Liver (tissue), 9 donors: ENCODE results near the gene CYB5RL. TPM values are rescaled to one million over a fixed set of nuclear protein-coding genes. Genes with fewer than 3 reads are reported as not detected.
A peak's percentile ranks its signal among the peaks of the same experiment; 100 is the strongest.

Source experiments
- DNase-seq: peaks from one replicate; pipeline ENCODE4 v3.0.0-alpha.2; 2017; ENCODE audit warnings: low spot score
- H3K27ac ChIP-seq, 2 donors: one replicate each; pipeline ENCODE4 v1.7.0; 2013; ENCODE audit warnings: inconsistent platforms in 2 of 2, low read length in 2 of 2, control low read depth in 1 of 2, low read depth in 1 of 2, mild to moderate bottlenecking in 1 of 2
- H3K27me3 ChIP-seq, 4 donors: one replicate each; pipeline versions ENCODE4 v1.6.1 to v1.7.0; 2013; ENCODE audit warnings: low read length in 3 of 4, inconsistent platforms in 1 of 4, mild to moderate bottlenecking in 1 of 4, moderate library complexity in 1 of 4; ENCODE audit not compliant: control insufficient read depth in 4 of 4, insufficient read depth in 4 of 4
- H3K36me3 ChIP-seq, 4 donors: one replicate each; pipeline versions ENCODE4 v1.6.1 to v1.7.0; 2013; ENCODE audit warnings: low read length in 3 of 4, mild to moderate bottlenecking in 3 of 4, low read depth in 1 of 4, moderate library complexity in 1 of 4; ENCODE audit not compliant: control insufficient read depth in 4 of 4, insufficient read depth in 3 of 4
- H3K4me1 ChIP-seq, 4 donors: one replicate each; pipeline versions ENCODE4 v1.6.1 to v1.7.0; 2013; ENCODE audit warnings: low read length in 3 of 4, mild to moderate bottlenecking in 3 of 4, moderate library complexity in 1 of 4; ENCODE audit not compliant: control insufficient read depth in 4 of 4, insufficient read depth in 4 of 4
- H3K4me3 ChIP-seq, 3 donors: one replicate each; pipeline versions ENCODE4 v1.6.1 to v1.7.0; 2013; ENCODE audit warnings: low read length in 3 of 3, control low read depth in 1 of 3, low read depth in 1 of 3, mild to moderate bottlenecking in 1 of 3
- H3K9ac ChIP-seq, 2 donors: one replicate each; pipeline ENCODE4 v1.7.0; 2013; ENCODE audit warnings: low read length in 2 of 2, mild to moderate bottlenecking in 2 of 2, moderate library complexity in 2 of 2, control low read depth in 1 of 2, low read depth in 1 of 2
- H3K9me3 ChIP-seq, 4 donors: one replicate each; pipeline versions ENCODE4 v1.6.1 to v1.7.0; 2013; ENCODE audit warnings: low read length in 3 of 4; ENCODE audit not compliant: control insufficient read depth in 4 of 4
- FOXA1 ChIP-seq: IDR thresholded peaks from 2 replicates; pipeline ENCODE4 v1.6.1; 2016; ENCODE audit warnings: antibody characterized with exemption
- FOXA2 ChIP-seq: IDR thresholded peaks from 2 replicates; pipeline ENCODE4 v1.6.1; 2016; ENCODE audit warnings: antibody characterized with exemption
- GABPA ChIP-seq, 2 donors: IDR thresholded peaks in 1 of 2; conservative IDR thresholded peaks in 1 of 2; 2 replicates each; pipeline ENCODE4 v1.6.1; 2016; ENCODE audit warnings: antibody characterized with exemption in 2 of 2, mild to moderate bottlenecking in 1 of 2, moderate library complexity in 1 of 2
- HNF4G ChIP-seq: IDR thresholded peaks from 2 replicates; pipeline ENCODE4 v1.6.1; 2016; ENCODE audit warnings: antibody characterized with exemption
- JUND ChIP-seq, 2 donors: IDR thresholded peaks; 2 replicates each; pipeline ENCODE4 v1.6.1; 2016; ENCODE audit warnings: antibody characterized with exemption in 2 of 2
- NR2F2 ChIP-seq: IDR thresholded peaks from 2 replicates; pipeline ENCODE4 v1.6.1; 2016; ENCODE audit warnings: antibody characterized with exemption
- RXRA ChIP-seq, 2 donors: IDR thresholded peaks; 2 replicates each; pipeline ENCODE4 v1.6.1; 2017 to 2018; ENCODE audit warnings: antibody characterized with exemption in 2 of 2, mild to moderate bottlenecking in 1 of 2
- SP1 ChIP-seq: IDR thresholded peaks from 2 replicates; pipeline ENCODE4 v1.6.1; 2018; ENCODE audit warnings: antibody characterized with exemption, mild to moderate bottlenecking
- YY1 ChIP-seq: IDR thresholded peaks from 2 replicates; pipeline ENCODE4 v1.6.1; 2016; ENCODE audit warnings: antibody characterized with exemption, mild to moderate bottlenecking
- WGBS: extraction: QIAGEN DNeasy Blood & Tissue Kit; methylation state at CpG from one replicate; pipeline ENCODE4 v1.1.7; 2013; 5-methylcytosine and 5-hydroxymethylcytosine counted together
- polyA plus RNA-seq, 2 donors: library from polyadenylated mRNA; stranded (reverse) in 1 of 2; unstranded in 1 of 2; fragments of 200-250 nt in 1 of 2; fragments of >200 nt in 1 of 2; fragmentation: Nextera tagmentation in 1 of 2; extraction: Ambion mirVana in 1 of 2; gene quantifications; one replicate each; pipeline versions ENCODE4 v1.2.1 to v1.2.3, GENCODE V29; 2013 to 2015
- total RNA-seq, 2 donors: library from RNA; depleted of rRNA; stranded (reverse); fragments of >200 nt; gene quantifications; one replicate each; pipeline ENCODE4 v1.2.3, GENCODE V29; 2014
- TF ChIP-seq, protein P1 (sequence below): IDR thresholded peaks from 2 replicates; pipeline ENCODE4 v1.6.1; 2016; ENCODE audit warnings: antibody characterized with exemption
- TF ChIP-seq, protein P2 (sequence below): fragments of 150-350 bp; IDR thresholded peaks from 2 replicates; pipeline ENCODE4 v1.5.1; 2017; ENCODE audit warnings: improper control_type of control experiment, low read depth, low read length; ENCODE audit not compliant: missing input control
- TF ChIP-seq, protein P3 (sequence below): IDR thresholded peaks from 2 replicates; pipeline ENCODE4 v1.6.1; 2016; ENCODE audit warnings: antibody characterized with exemption
- donor health status: healthy.
- donor health status: healthy.
- donor health status: healthy.
- donor health status: healthy.
- donor health status: healthy.

CYB5RL gene
- total and polyA plus RNA-seq, 4 donors, result 1.5 to 4.5 (median 2.5) TPM

DNA sequence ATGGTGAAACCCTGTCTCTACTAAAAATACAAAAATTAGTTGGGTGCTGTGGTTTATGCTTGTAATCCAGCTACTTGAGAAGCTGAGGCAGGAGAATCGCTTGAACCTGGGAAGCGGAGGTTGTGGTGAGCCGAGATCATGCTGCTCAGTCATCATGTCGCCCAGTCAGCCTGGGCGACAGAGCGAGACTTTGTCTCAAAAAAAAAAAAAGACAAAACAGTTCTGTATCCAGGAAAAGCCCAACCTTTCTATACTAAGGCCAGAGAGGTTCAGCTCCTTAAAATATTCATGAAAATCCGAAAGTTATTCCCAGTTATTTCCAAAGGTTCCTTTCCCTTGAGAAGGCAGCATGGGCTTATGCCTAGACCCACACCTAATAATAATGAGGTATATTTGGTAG, 4.4 kb upstream of the CYB5RL start (continued):
- TF ChIP-seq HNF4G, result no peak
- no peak for TF ChIP-seq FOXA2
- TF ChIP-seq, protein P1, sequence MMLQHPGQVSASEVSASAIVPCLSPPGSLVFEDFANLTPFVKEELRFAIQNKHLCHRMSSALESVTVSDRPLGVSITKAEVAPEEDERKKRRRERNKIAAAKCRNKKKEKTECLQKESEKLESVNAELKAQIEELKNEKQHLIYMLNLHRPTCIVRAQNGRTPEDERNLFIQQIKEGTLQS, result no peak

DNA sequence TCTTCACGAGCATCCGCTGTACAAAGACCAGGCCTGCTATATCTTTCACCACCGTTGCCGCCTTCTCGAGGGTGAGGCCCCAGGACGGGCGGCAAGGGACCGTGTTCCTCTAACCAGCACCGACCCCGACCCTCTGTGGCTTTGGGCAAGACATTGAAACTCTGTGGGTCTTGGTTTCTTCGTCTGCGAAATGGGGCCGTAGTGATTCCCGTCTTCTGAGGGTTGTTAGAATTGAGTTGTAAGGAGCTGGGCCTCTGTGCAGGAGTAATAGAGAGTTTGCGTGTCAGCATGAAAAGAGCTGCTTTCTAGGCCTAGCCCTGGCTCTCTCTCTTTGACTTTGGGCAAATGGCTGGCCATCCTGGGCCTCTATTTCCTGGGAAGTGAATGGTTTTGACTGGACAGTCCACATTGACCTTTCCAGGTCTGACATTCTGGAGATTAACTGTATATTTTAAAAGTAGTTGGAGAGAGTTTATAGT, 728 bp upstream of the CYB5RL start:
- peaks cover 0 to 39% (median 32%) of the 10 kb centered on the region in 4 donors for H3K4me1 ChIP-seq
- peak overlapping the region; percentile 69 to 85 for H3K9ac ChIP-seq
- no peak for DNase-seq
- TF ChIP-seq, protein P1, result no peak
- TF ChIP-seq, protein P2, sequence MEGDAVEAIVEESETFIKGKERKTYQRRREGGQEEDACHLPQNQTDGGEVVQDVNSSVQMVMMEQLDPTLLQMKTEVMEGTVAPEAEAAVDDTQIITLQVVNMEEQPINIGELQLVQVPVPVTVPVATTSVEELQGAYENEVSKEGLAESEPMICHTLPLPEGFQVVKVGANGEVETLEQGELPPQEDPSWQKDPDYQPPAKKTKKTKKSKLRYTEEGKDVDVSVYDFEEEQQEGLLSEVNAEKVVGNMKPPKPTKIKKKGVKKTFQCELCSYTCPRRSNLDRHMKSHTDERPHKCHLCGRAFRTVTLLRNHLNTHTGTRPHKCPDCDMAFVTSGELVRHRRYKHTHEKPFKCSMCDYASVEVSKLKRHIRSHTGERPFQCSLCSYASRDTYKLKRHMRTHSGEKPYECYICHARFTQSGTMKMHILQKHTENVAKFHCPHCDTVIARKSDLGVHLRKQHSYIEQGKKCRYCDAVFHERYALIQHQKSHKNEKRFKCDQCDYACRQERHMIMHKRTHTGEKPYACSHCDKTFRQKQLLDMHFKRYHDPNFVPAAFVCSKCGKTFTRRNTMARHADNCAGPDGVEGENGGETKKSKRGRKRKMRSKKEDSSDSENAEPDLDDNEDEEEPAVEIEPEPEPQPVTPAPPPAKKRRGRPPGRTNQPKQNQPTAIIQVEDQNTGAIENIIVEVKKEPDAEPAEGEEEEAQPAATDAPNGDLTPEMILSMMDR, result no peak
- TF ChIP-seq YY1, result no peak
- no peak for TF ChIP-seq FOXA1
- no peak for TF ChIP-seq FOXA2
- TF ChIP-seq GABPA (IDR thresholded peaks at IDR 0.05 in 1 of 2, conservative IDR thresholded peaks at IDR 0.05 in 1 of 2), result no peak
- no peak for TF ChIP-seq NR2F2
- no peak for TF ChIP-seq RXRA (IDR thresholded peaks at IDR 0.05)
- no peaks in the 10 kb centered on the region for H3K9me3 ChIP-seq
- H3K4me3 ChIP-seq, result peak overlapping the region; percentile 76 to 95 (median 80)
- H3K36me3 ChIP-seq, result peaks cover 1 to 9% (median 8%) of the 10 kb centered on the region in 4 donors
- 1% methylated on average over 15 of the region's 15 CpGs for WGBS
- peak overlapping the region; percentile 82 to 83 for H3K27ac ChIP-seq
- no peaks in the 10 kb centered on the region for H3K27me3 ChIP-seq

DNA sequence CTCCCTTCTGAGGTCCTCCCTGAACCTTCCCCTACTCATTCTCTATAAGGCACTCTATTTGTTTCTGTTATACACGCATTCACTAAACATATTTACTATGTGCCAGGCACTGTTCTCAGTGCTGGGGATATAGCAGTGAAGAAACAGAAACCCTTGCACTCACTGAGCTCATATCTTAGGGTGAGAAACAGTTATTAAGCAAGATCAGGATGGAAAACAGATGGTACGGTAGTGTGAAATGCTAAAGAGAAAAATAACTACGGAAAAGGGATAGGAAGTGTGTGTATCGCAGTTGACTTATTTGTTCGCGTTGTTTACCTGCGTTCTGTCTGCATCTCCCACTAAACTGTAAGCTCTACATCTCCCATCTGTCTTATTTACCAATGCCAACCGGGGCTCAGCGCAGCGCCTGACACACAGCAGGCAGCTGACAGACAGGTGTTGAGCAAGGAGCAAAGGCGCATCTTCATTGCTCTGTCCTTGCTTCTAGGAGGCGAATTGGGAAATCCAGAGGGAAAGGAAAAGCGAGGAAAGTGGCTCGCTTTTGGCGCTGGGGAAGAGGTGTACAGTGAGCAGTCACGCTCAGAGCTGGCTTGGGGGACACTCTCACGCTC, 572 bp downstream of the CYB5RL start:
- Histone ChIP-seq H3K27me3 (no peaks in the 10 kb centered on the region), H3K4me3 (peak overlapping the region; percentile 76 to 94 (median 80)), H3K9me3 (no peaks in the 10 kb centered on the region), H3K4me1 (peaks cover 0 to 38% (median 31%) of the 10 kb centered on the region in 4 donors), H3K36me3 (peaks cover 0 to 13% (median 5%) of the 10 kb centered on the region in 4 donors), H3K27ac (peak overlapping the region; percentile 25 to 83), H3K9ac (peak overlapping the region; percentile 31 to 75)
- no peak for DNase-seq
- WGBS, result 10% methylated on average over 17 of the region's 17 CpGs
- TF ChIP-seq HNF4G (no peak), FOXA2 (peak; percentile 14)

DNA sequence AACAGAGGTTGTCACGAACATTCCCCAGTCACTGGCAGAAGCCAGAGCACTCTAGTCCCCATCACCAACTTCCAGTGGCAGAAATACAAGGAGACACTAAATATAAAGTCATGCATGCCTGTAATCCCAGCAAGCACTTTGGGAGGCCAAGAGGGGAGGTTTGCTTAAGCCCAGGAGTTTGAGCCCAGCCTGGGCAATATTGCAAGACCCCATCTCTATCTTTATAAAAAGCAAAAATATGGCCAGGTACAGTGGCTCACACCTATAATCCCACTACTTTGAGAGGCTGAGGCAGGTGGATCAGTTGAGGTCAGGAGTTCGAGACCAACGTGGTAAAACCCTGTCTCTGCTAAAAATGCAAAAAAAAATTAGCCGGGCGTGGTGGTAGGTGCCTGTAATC, 6.4 kb downstream of the CYB5RL start:
- Histone ChIP-seq H3K4me3 (no peak overlapping the region), H3K9ac (no peak overlapping the region), H3K36me3 (peaks cover 5 to 37% (median 13%) of the 10 kb centered on the region in 4 donors), H3K4me1 (no peaks in the 10 kb centered on the region), H3K9me3 (no peaks in the 10 kb centered on the region), H3K27ac (no peak overlapping the region), H3K27me3 (no peaks in the 10 kb centered on the region)
- no peak for DNase-seq
- 96% methylated on average over 5 of the region's 5 CpGs for WGBS
- TF ChIP-seq, protein P3, sequence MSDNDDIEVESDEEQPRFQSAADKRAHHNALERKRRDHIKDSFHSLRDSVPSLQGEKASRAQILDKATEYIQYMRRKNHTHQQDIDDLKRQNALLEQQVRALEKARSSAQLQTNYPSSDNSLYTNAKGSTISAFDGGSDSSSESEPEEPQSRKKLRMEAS, result no peak
- TF ChIP-seq SP1, result no peak
- TF ChIP-seq HNF4G, result no peak
- TF ChIP-seq JUND (IDR thresholded peaks at IDR 0.05), result no peak
